Astrocyte of the spinal cord (primary cell): ENCODE measurements around the gene TRIM8.

Experiments
- DNase-seq: peaks from one replicate; pipeline ENCODE4 v3.0.0; 2011; ENCODE audit warnings: low read depth, low spot score
- H3K4me3 ChIP-seq: 2 replicates; pipeline ENCODE4 v1.5.1; 2011; ENCODE audit warnings: low read depth, mild to moderate bottlenecking, low read length, moderate library complexity
- CTCF ChIP-seq: IDR thresholded peaks from 2 replicates; pipeline ENCODE4 v1.5.1; 2012; ENCODE audit warnings: low read depth, mild to moderate bottlenecking, low read length, inconsistent platforms
- in situ Hi-C: cut with HindIII; loops from 2 replicates; pipeline ENCODE4 v1.10.0; 2017; ENCODE audit warnings: low sequenced_read_pairs

The TRIM8 gene

GRCh38 chr10:102649797-102650654 is 5.7 kb downstream of the TRIM8 start:
- TF ChIP-seq CTCF: no peak
- no peak for DNase-seq
- no peak overlapping the region for H3K4me3 ChIP-seq
- in situ Hi-C loops: no loop called here

GRCh38 chr10:102650655-102651454 is 6.6 kb downstream of the TRIM8 start:
- in situ Hi-C loops: no loop called here
- DNase-seq: no peak
- TF ChIP-seq CTCF: no peak
- H3K4me3 ChIP-seq: no peak overlapping the region

DNA sequence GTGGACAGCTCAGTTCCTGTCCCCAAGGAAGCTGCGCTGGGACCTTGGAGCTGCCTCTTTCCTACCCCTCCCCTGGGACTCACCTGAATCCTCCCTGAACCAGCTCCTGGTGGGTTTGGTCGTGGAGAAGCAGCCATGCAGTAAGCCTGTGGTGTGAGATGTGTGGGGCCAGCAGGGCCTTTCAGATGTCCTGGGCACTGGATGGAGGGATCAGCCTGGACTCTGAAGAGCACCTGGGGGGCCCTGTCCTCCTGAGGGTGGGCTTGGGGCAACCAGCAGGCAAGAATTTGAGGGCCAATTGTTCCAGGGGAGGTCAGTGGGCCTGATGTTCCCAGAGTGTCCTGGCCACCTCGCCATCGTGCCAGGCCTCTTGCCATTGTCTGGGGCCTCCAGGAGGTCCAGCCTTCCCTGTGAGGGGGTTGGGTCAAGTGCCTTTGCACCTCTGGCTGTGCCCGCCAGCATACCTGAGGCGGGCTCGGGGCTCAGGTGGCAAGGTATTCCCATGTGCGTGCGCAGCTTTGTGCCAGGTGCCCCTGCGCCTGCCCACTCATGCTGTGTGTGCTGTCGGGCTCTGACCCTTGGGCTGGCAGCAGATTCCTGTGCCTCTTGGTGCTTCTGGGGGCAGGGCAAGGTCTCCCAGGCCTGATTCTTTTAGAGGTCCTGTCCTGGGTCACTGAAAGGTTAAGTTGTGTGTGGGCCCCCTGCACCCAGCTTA is 7.3 kb downstream of the TRIM8 start:
- in situ Hi-C loops: no loop called here
- H3K4me3 ChIP-seq: no peak overlapping the region
- no peak for TF ChIP-seq CTCF

GRCh38 chr10:102652170-102652916 is 8.1 kb downstream of the TRIM8 start:
- in situ Hi-C loops: no loop called here
- DNase-seq: no peak
- no peak overlapping the region for H3K4me3 ChIP-seq
- no peak for TF ChIP-seq CTCF

More for the DNA sequence above, 7.3 kb downstream of the TRIM8 start:
- DNase-seq: no peak

DNA sequence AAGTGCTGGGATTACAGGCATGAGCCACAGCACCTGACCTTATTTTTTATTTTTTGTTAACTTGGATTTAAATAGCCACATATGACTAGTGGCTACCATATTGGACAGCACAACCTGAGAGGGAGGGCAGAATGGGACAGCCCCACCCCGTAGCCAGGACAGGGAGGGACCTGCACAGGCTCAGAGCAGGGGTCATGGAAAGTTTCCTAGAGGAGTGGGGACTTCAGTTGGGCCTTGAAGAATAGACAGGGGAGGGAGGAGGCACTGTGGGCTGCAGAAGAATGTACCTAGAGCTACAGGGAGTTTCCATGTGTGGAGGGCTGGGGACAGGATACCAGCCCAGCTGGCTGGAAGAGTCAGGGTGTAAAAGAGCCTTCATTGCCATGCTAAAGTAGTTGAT is 8.8 kb downstream of the TRIM8 start:
- TF ChIP-seq CTCF: no peak
- H3K4me3 ChIP-seq: no peak overlapping the region
- in situ Hi-C loops: no loop called here
- no peak for DNase-seq

DNA sequence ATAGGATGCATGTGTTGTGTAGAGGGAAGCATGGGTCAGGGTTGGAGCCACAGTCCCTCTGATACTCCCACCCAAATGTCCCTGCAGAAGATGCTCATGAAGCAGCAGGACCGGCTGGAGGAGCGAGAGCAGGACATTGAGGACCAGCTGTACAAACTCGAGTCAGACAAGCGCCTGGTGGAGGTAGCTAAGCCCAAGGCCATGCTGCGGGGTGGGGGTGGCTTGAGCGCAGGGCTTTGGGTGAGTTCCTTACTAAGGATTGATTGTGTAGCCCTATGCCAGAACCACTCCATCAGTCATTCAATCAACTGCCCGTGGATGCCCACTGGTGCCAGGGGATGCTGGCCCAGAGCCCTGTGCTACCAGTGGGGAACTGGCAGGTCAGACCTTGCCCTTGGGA is 10.3 kb downstream of the TRIM8 start:
- DNase-seq: no peak
- no peak for TF ChIP-seq CTCF
- H3K4me3 ChIP-seq: no peak overlapping the region
- in situ Hi-C loops: no loop called here
